ENCODE data around the gene PCMTD2. TPM values are rescaled to one million over a fixed set of nuclear protein-coding genes. Genes with fewer than 3 reads are reported as not detected.
A peak's percentile ranks its signal among the peaks of the same experiment; 100 is the strongest.

Gene PCMTD2
- total and polyA plus RNA-seq, 2 of the 13 experiments (the other 11 are each of a cell fraction or from before 2014, with no cell fraction given) = 47.0 to 76.9 TPM

DNA sequence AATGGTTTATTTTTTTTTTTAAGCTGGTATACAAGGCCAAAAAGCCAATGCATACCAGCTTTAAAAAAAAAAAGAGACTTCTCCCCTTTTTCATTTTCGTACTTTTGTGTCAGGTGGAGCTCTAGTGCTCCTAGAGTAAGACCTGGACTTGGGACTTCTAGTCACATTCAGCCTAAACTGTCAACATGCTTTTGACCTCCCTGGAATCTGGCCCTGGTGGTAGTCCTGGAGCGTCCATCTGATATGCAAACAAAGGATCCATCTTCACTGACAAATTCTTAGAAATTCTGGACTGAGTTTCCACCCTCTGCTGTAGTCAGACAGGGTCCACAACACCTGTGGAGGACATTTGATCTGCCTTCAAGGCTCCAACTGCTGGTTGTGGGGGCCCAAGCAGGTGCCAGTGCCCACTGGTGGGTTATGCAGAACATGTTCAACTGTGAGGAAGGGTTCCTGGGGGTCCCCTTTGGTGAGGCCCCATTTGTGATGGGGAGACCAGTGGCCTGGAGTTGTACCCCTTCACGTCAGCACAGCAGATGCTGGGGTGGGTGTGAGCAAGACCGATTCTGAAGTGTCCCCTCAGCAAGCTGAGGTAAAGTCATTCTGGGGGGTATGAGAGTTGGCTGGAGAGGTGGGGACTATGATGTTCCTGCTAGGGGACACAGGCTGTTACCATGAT, 12.6 kb upstream of the PCMTD2 start (continued):
- TF ChIP-seq ZNF225 (CRISPR knock-in tag; IDR thresholded peaks at IDR 0.05) (peak; percentile 69; the same call in 1 of the 2 replicates), STAG1 (CRISPR knock-in tag; IDR thresholded peaks at IDR 0.05) (peak; percentile 47), RBFOX2 (IDR thresholded peaks at IDR 0.05; ENCODE audit: low read depth, low read length) (no peak), ZNF343 (CRISPR knock-in tag; IDR thresholded peaks at IDR 0.05) (no peak), KLF16 (CRISPR knock-in tag; IDR thresholded peaks at IDR 0.05) (peak in 1 of 2 experiments; percentile 70; a peak in 2 of 4 replicates), RXRA (CRISPR knock-in tag; IDR thresholded peaks at IDR 0.05) (peak; percentile 73), JUN (CRISPR knock-in tag; IDR thresholded peaks at IDR 0.05) (peak; percentile 71; the same call in 1 of the 2 replicates), ZKSCAN8 (CRISPR knock-in tag; IDR thresholded peaks at IDR 0.05; ENCODE audit: borderline replicate concordance) (peak; percentile 70; the same call in 1 of the 2 replicates), SMAD3 (CRISPR knock-in tag; IDR thresholded peaks at IDR 0.05) (0 out of 2 replicates have a peak, but pooled peaks have one; percentile 39), AKAP8 (CRISPR knock-in tag; IDR thresholded peaks at IDR 0.05) (0 out of 2 replicates have a peak, but pooled peaks have one; percentile 71), ZNF264 (CRISPR knock-in tag; IDR thresholded peaks at IDR 0.05) (peak; percentile 90; the same call in 1 of the 2 replicates), ZNF549 (CRISPR knock-in tag; IDR thresholded peaks at IDR 0.05) (no peak), ZNF598 (CRISPR knock-in tag; IDR thresholded peaks at IDR 0.05; ENCODE audit: borderline replicate concordance) (peak; percentile 55; the same call in 1 of the 2 replicates)
- TF ChIP-seq, protein P1, sequence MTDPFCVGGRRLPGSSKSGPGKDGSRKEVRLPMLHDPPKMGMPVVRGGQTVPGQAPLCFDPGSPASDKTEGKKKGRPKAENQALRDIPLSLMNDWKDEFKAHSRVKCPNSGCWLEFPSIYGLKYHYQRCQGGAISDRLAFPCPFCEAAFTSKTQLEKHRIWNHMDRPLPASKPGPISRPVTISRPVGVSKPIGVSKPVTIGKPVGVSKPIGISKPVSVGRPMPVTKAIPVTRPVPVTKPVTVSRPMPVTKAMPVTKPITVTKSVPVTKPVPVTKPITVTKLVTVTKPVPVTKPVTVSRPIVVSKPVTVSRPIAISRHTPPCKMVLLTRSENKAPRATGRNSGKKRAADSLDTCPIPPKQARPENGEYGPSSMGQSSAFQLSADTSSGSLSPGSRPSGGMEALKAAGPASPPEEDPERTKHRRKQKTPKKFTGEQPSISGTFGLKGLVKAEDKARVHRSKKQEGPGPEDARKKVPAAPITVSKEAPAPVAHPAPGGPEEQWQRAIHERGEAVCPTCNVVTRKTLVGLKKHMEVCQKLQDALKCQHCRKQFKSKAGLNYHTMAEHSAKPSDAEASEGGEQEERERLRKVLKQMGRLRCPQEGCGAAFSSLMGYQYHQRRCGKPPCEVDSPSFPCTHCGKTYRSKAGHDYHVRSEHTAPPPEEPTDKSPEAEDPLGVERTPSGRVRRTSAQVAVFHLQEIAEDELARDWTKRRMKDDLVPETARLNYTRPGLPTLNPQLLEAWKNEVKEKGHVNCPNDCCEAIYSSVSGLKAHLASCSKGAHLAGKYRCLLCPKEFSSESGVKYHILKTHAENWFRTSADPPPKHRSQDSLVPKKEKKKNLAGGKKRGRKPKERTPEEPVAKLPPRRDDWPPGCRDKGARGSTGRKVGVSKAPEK (CRISPR knock-in tag; IDR thresholded peaks at IDR 0.05; ENCODE audit: borderline replicate concordance) = 0 out of 2 replicates have a peak, but pooled peaks have one; percentile 79
- TF ChIP-seq, protein P2, sequence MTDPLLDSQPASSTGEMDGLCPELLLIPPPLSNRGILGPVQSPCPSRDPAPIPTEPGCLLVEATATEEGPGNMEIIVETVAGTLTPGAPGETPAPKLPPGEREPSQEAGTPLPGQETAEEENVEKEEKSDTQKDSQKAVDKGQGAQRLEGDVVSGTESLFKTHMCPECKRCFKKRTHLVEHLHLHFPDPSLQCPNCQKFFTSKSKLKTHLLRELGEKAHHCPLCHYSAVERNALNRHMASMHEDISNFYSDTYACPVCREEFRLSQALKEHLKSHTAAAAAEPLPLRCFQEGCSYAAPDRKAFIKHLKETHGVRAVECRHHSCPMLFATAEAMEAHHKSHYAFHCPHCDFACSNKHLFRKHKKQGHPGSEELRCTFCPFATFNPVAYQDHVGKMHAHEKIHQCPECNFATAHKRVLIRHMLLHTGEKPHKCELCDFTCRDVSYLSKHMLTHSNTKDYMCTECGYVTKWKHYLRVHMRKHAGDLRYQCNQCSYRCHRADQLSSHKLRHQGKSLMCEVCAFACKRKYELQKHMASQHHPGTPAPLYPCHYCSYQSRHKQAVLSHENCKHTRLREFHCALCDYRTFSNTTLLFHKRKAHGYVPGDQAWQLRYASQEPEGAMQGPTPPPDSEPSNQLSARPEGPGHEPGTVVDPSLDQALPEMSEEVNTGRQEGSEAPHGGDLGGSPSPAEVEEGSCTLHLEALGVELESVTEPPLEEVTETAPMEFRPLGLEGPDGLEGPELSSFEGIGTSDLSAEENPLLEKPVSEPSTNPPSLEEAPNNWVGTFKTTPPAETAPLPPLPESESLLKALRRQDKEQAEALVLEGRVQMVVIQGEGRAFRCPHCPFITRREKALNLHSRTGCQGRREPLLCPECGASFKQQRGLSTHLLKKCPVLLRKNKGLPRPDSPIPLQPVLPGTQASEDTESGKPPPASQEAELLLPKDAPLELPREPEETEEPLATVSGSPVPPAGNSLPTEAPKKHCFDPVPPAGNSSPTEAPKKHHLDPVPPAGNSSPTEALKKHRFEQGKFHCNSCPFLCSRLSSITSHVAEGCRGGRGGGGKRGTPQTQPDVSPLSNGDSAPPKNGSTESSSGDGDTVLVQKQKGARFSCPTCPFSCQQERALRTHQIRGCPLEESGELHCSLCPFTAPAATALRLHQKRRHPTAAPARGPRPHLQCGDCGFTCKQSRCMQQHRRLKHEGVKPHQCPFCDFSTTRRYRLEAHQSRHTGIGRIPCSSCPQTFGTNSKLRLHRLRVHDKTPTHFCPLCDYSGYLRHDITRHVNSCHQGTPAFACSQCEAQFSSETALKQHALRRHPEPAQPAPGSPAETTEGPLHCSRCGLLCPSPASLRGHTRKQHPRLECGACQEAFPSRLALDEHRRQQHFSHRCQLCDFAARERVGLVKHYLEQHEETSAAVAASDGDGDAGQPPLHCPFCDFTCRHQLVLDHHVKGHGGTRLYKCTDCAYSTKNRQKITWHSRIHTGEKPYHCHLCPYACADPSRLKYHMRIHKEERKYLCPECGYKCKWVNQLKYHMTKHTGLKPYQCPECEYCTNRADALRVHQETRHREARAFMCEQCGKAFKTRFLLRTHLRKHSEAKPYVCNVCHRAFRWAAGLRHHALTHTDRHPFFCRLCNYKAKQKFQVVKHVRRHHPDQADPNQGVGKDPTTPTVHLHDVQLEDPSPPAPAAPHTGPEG (CRISPR knock-in tag; IDR thresholded peaks at IDR 0.05) = peak; percentile 59; the same call in 1 of the 2 replicates
- TF ChIP-seq, protein P3, sequence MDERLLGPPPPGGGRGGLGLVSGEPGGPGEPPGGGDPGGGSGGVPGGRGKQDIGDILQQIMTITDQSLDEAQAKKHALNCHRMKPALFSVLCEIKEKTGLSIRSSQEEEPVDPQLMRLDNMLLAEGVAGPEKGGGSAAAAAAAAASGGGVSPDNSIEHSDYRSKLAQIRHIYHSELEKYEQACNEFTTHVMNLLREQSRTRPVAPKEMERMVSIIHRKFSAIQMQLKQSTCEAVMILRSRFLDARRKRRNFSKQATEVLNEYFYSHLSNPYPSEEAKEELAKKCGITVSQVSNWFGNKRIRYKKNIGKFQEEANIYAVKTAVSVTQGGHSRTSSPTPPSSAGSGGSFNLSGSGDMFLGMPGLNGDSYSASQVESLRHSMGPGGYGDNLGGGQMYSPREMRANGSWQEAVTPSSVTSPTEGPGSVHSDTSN (CRISPR knock-in tag; IDR thresholded peaks at IDR 0.05) = peak; percentile 11; the same call in 1 of the 2 replicates
- TF ChIP-seq, protein P4, sequence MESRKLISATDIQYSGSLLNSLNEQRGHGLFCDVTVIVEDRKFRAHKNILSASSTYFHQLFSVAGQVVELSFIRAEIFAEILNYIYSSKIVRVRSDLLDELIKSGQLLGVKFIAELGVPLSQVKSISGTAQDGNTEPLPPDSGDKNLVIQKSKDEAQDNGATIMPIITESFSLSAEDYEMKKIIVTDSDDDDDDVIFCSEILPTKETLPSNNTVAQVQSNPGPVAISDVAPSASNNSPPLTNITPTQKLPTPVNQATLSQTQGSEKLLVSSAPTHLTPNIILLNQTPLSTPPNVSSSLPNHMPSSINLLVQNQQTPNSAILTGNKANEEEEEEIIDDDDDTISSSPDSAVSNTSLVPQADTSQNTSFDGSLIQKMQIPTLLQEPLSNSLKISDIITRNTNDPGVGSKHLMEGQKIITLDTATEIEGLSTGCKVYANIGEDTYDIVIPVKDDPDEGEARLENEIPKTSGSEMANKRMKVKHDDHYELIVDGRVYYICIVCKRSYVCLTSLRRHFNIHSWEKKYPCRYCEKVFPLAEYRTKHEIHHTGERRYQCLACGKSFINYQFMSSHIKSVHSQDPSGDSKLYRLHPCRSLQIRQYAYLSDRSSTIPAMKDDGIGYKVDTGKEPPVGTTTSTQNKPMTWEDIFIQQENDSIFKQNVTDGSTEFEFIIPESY (CRISPR knock-in tag; IDR thresholded peaks at IDR 0.05) = peak; percentile 46; the same call in 1 of the 2 replicates
